IPS DF 4.7 (cell line): ENCODE measurements around the gene DLGAP1.
"Not testable (repeated sequence)": the region's sequence is repeated elsewhere in the genome, so short reads cannot be mapped to it uniquely, and the experiment has no call there.

ENCODE experiments used
- DNase-seq: peaks from one replicate; pipeline ENCODE4 v3.0.0-alpha.2; 2013; ENCODE audit warnings: low spot score; ENCODE audit errors: extremely low read depth

The DLGAP1 gene

DNA sequence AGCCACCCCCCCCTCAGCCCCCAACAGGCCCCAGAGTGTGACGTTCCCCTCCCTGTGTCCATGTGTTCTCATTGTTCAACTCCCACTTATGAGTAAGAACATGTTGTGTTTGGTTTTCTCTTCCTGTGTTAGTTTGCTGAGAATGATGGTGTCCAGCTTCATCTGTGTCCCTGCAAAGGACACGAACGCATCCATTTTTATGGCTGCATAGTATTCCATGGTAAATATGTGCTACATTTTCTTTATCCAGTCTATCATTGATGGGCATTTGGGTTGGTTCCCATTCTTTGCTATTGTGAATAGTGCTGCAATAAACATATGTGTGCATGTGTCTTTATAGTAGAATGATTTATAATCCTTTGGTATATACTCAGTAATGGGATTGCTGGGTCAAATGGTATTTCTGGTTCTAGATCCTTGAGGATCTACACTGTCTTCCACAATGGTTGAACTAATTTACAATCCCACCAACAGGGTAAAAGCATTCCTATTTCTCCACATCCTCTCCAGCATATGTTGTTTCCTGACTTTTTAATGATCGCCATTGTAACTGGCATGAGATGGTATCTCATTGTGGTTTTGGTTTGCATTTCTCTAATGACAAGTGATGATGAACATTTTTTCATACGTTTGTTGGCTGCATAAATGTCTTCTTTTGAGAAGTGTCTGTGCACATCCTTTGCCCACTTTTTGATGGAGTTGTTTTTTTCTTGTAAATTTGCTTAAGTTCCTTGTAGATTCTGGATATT lies 760.9 kb downstream of the DLGAP1 start:
- DNase-seq: not testable (repeated sequence)

DNA sequence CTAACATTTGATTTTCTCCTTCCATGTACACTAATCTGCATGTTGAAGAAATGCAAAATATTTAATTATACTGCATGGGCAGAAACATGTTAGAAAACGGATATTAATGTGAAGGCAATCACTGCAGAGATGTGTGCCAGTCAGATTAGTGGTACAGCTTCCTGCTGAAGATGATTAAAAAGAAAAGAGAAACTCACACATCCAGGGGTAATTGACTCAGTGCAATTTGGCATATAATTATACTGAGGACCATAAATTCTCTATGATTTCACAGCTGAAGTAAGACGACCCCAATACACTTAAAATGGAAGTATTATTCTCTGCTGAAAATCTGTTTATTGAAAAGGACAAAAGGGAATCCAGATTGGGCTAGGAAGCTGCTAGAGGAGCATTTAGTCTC lies 761.7 kb downstream of the DLGAP1 start:
- no peak for DNase-seq

DNA sequence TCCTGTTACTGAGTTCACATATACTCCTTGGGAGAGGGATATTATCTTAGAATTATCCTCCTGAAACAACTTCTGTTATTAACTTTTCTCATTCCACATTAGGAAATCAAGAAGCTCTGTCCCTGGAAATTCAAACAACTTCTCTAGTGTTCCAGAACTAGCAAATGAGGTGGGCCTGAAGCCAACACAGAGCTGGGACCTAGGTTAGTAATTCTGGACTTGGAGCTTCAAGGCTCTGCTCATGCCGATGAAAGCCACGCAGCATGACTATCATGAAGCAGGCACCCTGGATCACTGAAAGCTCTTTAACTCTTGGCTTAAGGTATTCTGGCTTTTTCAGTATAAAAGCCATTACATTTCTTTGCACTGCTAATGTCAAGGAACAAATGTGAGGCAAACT lies 762.4 kb downstream of the DLGAP1 start:
- DNase-seq: no peak

DNA sequence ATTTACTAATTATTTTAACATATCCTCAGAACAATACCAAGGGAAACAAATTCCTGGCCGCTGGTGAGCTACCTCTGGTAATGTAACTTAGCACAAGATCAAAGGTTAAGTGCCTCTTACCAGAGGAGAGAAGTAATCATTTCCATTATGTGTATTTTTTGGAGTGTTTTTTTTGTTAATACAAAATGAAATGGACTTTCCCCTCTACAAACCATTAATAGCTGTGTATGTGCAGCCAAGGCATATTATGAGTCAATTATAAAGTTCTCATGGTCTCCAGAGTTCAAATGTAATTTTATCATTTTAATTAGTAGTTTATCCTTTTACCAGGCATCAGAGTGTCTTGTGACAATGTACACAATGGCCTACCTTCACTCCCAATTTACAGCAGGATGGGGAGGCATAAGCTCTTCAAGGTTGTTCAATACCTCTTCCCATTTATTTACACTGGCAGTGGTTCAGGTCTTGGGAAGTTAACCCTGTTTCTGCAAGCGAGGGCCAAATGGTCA lies 762.9 kb downstream of the DLGAP1 start:
- DNase-seq: no peak

DNA sequence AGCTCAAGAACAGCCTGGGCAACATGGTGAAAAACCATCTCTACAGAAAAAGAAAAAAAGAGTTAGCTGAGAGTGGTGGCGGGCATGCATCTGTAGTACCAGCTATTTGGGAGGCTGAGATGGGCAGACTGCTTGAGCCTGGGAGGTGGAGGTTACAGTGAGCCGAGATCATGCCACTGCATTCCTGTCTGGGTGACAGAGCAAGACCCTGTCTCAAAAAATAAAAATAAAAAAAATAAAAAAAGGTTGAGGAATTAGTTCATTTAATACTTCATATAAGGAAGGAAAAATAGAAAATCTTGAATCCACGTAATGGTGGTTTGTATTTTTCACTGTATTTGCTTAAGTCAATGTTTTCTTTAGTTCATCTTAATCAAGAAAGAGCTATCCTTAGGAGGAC lies 763.4 kb downstream of the DLGAP1 start:
- DNase-seq: no peak

DNA sequence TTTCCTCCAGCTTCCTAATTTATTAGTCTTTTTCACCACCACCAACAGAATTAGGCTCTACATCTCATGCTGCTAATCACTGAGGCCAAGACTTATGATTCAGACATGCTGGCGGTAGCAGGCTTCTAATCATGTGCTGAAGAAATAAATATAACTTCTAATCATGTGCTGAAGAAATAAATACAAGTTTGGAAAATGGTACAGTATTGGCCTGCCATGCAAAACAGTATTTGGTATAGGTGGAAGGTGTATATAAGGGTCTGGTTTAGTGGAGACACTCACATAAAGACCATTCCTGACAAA lies 764.4 kb downstream of the DLGAP1 start:
- no peak for DNase-seq

DNA sequence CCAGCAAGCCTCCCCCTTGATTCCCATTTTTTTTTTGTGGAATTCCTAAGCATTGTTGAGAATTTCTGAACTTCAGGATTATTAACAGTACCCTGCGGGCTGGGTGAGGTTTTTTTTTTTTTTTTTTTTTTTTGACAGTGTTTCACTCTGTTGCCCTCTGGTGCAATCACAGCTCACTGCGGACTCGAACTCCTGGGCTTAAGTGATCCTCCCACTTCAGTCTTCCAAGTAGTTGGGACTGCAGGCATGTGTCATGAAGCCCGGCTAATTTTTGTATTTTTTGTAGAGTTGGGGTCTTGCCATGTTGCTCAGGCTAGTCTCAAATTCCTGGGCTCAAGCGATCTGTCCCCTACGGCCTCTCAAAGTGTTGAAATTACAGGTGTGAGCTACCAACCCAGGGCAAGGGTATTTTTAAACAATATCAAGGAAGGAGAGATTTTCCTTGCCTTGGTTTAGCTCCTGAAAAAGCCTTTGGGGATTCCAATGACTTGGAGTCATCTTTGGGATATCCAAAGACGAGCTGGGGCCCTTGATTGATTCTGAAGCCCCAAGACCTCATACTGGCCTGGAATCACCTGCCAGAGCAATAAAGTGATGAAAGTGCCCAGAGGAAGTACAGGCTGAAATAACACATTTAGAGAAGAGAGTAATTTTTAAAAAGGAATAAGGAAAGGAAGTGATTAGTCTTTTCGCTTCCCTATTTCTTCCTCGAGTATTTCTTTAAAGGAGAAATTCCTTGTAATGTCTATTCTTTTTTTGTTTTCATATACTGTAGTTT lies 764.9 kb downstream of the DLGAP1 start:
- no peak for DNase-seq

DNA sequence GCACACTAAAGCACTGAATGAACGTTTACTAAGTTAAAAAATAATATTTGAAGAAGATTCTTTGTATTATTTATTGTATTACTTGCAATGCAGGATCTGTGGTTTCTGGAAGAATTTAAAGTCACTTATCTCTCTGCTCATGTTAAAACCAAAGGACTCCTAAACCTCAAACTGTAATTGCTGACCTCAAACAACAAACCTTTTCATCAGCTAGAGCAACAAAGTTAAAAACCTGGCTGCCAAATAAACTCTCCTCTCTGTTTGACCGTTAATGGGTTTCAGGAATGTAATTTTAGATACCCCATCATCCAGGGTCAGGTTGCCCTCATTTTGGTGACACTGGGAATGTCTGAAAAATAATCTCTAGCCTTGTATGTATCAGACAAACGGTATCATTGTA lies 766.0 kb downstream of the DLGAP1 start:
- DNase-seq: no peak

DNA sequence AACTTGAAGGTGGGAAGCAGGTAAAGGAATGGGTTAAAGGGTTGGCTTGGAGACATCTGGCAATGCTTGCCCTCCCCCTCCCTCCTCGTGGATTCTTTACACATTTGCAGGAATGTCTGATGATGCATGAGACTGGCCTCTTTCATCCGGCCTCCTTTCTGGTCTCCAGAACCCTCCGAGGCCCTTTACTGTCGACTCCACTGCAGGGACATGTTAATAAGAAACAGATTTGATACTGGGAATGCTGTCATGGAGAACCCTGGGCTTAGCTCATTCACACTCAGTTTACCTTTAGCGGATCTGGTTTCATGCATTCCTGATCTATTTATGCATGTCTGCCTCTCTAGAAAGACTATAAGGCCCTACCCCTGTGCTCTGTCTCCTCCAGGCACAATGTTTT lies 766.4 kb downstream of the DLGAP1 start:
- no peak for DNase-seq

DNA sequence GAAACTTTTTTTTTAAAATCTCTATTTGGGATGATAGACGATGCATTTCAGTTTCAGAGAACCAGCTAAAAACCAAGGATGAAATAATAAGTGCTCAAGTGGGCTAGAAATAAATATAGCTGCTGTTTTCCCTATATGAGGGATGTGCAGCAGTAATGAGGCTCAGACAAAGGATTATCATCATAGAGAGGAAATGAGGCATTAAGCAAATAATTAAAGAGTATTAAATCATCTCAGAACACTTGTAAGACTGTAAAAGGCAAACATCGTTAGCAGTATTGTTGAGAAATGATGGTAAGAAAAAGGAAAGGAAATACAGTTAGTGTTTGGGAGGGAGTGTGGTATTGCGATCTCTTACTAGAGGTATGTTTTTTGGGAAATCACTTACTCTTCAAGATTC lies 771.6 kb downstream of the DLGAP1 start:
- DNase-seq: no peak

DNA sequence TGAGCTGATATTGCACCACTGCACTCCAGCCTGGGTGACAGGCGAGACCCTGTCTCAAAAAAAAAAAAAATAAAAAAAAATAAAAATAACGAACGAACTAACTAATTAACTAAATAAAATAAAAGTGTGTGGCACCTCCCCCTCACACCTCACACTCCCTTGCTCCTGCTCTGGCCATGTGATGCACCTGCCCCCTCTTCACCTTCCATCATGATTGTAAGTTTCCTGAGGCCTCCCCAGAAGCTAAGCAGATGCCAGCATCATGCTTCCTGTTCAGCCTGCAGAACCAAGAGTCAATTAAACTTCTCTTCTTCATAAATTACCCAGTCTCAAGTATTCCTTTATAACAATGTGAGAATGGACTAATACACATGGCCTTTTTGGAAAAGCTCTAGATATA lies 773.0 kb downstream of the DLGAP1 start:
- no peak for DNase-seq

DNA sequence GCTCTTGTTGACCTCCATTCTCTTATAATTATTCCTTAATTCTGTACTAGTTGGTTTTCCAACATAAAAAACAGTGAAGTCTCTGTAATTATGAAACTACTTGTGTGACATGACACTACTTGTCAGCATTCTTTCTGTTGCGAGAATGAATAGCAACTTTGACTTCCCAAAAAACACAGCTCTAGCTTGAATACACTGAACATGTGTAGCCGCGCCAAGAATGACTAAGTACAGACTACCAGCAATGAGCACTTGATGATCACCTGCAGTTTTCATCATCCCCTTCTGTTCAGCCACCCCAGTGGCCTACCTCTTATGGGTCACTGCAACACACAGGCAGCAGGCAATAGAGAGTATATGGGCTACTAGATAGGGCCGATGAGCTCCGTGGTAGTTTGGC lies 775.9 kb downstream of the DLGAP1 start:
- DNase-seq: no peak

DNA sequence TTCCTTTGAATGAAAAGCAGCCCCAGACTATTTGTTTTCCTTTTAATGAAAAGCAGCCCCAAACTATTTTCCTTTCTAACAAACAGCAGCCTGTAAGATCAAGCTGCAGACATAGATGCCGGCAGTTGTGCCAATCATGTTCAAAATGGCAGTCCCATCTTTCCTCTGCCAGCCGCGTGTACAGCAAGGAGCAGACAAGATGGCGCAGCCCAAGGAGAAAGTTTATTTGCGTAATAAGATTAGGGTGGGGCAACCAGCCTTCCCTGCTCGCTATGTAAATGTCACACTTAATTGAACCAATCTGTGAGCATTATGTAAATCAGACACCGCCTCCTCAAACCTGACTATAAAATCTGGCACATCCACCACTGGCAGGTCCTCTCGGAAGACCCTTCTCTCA lies 779.1 kb downstream of the DLGAP1 start:
- DNase-seq: no peak

DNA sequence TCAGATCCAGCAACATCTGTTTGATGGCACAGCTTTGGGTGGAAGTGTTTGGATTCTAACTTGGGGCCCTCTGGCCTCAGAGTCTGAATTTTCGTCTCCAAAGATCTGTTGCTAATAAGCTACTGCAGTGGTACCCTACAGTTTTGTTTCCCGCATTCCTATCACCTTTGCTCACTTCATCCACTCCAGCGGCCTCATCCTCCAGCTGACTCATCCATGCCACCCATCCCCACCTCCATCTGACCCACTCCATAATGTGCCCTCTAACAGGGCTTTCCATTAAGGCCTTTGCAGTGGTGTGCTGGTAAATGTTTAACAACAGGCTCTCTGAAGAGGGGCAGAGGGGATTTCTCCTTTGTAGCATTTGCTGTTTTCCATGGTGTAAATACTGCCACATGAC lies 779.7 kb downstream of the DLGAP1 start:
- no peak for DNase-seq

DNA sequence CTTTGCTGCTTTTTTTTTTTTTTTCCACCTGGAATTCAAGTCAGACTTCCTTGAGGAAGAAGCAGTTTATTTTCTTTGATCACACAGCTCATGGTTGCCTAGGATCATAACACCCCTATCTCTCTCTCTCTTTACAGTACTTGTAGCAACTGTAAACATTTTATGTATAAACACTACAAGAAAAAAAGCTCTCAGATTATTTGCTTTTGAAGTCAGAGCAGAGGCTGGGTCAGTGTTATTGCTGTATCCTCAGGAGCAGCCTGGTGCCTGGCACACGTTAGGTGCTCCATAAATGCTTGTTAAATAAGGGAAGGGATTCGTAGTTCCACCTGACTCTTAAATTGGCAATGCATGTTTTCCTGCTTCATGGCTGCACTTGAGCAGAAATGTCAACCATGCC lies 783.9 kb downstream of the DLGAP1 start:
- DNase-seq: no peak

DNA sequence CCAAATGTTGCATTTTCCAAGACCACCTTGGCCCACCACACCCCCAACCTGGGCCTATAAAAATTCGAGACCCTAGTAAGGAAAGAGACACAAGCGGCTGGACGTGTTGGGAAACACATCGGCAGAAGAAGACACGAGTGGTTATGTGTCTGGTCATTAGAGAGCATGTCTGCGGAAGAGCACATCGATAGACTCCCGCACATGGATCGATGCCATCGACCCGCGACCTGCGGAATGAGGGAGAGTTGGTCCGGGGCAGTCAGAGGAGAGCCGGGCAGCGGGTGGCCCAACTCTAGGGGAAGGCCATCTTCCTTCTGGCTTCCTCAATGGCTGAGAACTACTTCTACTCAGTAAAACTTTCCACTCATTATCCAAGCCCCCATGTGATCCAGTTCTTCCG lies 785.7 kb downstream of the DLGAP1 start:
- DNase-seq: no peak

DNA sequence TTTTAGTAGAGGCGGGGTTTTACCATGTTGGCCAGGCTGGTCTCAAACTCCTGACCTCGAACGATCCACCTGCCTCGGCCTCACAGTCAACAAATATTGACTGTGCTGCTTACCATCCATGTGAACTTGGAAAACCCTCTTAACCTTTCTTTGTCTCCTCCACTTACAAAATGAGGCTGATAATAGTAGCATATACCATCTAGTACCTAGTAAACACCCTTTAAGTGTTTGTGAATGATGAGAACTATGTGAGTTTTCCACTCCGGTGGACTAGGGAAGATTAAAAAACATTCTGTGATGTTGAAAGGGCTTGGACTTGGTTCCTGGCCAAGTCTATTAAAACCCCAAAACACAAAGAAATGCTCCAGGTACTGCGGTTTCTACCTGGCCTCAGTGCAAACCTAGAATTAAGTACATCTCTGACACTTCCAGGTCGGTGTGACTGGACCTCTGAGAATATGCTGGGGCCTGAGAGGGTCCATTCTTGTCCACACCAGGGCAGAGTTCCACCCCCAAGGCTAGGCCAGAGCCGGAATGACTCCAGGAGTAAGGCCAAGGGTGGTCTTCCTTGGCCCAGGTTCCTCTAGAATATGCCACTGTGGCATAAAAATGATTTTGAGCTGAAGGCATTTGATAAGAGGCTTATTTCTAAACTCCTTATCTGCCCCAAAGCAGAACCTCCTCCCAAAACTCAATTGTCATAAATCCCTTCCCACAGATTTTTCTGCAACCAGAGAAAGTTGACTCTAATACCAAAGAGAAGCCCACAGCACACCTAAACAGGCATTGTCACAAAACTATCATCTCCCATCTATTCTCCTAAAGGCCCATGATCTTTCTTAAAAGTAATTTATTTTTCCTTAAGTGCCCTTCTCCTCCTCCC lies 787.6 kb downstream of the DLGAP1 start:
- no peak for DNase-seq

DNA sequence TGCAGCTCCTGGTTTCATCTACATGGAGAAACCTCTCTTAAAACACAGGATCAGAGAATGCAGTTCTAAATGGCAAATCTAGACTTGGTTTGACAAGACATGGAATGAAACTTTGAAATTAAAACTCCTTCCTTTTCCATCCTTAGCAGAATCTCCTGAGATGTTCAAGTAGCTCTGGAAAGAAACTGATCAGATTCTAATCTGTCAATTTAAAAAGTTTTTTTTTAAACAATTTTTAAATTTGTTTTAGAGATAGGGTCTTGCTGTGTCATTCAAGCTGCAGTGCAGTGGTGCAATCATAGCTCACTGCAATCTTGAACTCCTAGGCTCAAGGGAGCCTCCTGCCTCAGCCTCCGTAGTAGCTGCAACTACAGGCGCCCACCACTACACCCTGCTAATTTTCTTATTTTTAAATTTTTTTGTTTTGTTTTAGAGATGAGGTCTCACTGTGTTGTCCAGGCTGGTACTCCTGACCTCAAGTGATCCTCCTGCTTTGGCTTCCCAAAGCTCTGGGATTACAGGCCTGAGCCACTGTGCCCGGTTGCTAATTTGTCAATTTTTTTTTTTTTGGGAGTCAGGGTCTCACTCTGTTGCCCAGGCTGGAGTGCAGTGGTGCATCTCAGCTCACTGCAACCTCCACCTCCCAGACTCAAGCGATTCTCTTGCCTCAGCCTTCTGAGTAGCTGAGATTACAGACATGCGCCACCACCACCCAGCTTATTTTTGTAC lies 788.4 kb downstream of the DLGAP1 start:
- DNase-seq: no peak

DNA sequence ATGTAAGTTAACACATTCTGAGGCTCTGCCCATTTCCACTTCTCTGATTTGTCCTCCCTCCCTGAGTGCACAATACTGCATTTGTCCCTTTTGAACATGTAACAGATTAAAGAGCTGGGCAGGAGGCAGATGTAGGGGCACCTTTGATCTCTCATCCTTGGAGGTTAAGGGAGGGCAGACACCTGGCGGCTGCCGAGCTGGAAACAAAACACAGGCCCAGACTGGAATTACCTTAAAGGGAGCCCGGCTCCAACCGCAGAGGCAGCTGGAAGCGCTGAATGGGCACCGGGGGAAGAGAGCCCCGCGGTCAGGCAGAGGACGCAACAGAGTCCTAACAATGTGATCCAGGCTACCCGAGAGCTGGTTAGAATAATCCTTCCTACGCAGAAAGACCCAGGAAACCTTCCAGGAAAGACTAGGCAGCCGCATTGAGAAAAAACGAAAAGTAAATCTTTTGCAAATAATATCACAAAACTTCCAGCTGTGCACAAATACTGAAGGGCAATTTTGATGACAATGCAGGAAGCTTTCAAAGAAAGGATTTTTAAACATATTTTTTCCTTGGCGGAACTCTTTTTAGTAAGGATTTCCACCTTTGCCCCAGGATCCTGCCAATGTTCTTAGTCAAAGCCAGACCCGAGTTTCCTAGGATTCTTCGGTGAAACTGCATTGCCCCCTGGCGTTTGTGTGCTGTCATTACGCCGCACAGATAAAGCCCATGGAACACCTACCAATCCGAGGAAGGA lies 789.2 kb downstream of the DLGAP1 start:
- peak; percentile 94 for DNase-seq

DNA sequence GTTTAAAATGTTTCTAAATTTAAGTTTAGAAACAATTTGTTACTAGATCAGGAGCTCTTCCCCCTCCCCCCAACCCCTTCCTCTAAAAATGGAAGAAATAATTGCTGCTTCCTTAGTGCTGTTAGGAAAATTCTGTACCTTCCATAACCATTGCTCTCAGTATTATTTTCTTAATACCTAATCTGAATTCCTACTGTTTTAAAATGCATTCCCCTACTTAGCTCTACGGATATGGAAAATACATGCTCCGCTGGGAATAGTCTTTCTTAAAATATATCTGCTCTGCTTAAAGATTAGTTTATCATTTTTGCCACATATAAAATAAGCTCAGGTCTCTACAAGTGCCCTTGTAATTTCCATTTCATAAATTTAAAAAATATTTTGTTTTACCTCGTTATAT lies 789.9 kb downstream of the DLGAP1 start:
- DNase-seq: no peak
